Keratinocyte (primary cell): Measurements from ENCODE around the gene DAPK1. TPM values are rescaled to one million over a fixed set of nuclear protein-coding genes. Genes with fewer than 3 reads are reported as not detected.

Experiments used
- DNase-seq: peaks from one replicate; pipeline ENCODE4 v3.0.0-alpha.2; 2011; ENCODE audit warnings: low read depth, missing footprints, low spot score
- FAIRE-seq: peaks from 2 replicates; lab custom pipeline; 2011; peaks lifted over from hg19 to GRCh38; lab: Jason Lieb, UNC
- H2AFZ ChIP-seq: 2 replicates; pipeline ENCODE4 v1.6.0; 2012; ENCODE audit warnings: low read length, control low read depth, inconsistent platforms; ENCODE audit not compliant: control insufficient read depth
- H3K27ac ChIP-seq: 2 replicates; pipeline ENCODE4 v1.5.1; 2011; ENCODE audit warnings: low read length; ENCODE audit not compliant: control insufficient read depth, insufficient read depth
- H3K27me3 ChIP-seq: 3 replicates; pipeline ENCODE4 v1.6.0; 2011; ENCODE audit warnings: low read length; ENCODE audit not compliant: control insufficient read depth, insufficient read depth; ENCODE audit errors: extremely low read depth
- H3K36me3 ChIP-seq, 2 experiments: 2 replicates in 1 of 2; 3 replicates in 1 of 2; pipeline ENCODE4 v1.5.1; 2011; ENCODE audit warnings: low read length in 2 of 2, mild to moderate bottlenecking in 1 of 2; ENCODE audit not compliant: control insufficient read depth in 2 of 2, insufficient read depth in 2 of 2; ENCODE audit errors: extremely low read depth in 1 of 2
- H3K4me1 ChIP-seq: 3 replicates; pipeline ENCODE4 v1.5.1; 2011; ENCODE audit warnings: low read length; ENCODE audit not compliant: control insufficient read depth, insufficient read depth; ENCODE audit errors: extremely low read depth
- H3K4me2 ChIP-seq: 3 replicates; pipeline ENCODE4 v1.6.0; 2011; ENCODE audit warnings: low read depth, low read length; ENCODE audit not compliant: control insufficient read depth, insufficient read depth; ENCODE audit errors: extremely low read depth
- H3K4me3 ChIP-seq, 3 experiments: fragments of 200-600 bp in 1 of 3; sonication (generic) in 1 of 3; 2 replicates in 2 of 3; 3 replicates in 1 of 3; pipeline ENCODE4 v1.5.1; 2011 to 2016; ENCODE audit warnings: low read length in 3 of 3, mild to moderate bottlenecking in 3 of 3, control low read depth in 2 of 3, inconsistent platforms in 1 of 3, low read depth in 1 of 3, mixed read lengths in 1 of 3, mixed run types in 1 of 3, moderate library complexity in 1 of 3; ENCODE audit not compliant: control insufficient read depth in 2 of 3, insufficient read depth in 2 of 3; ENCODE audit errors: extremely low read depth in 1 of 3
- H3K79me2 ChIP-seq: 2 replicates; pipeline ENCODE4 v1.6.0; 2012; ENCODE audit warnings: low read length; ENCODE audit not compliant: control insufficient read depth, insufficient read depth
- H3K9ac ChIP-seq: 3 replicates; pipeline ENCODE4 v1.6.0; 2011; ENCODE audit warnings: low read length; ENCODE audit not compliant: control insufficient read depth, insufficient read depth; ENCODE audit errors: extremely low read depth
- H3K9me1 ChIP-seq: 3 replicates; pipeline ENCODE4 v1.6.0; 2011; ENCODE audit warnings: low read length; ENCODE audit not compliant: control insufficient read depth, insufficient read depth; ENCODE audit errors: extremely low read depth
- H3K9me3 ChIP-seq: 2 replicates; pipeline ENCODE4 v1.5.1; 2012; ENCODE audit warnings: low read depth, low read length; ENCODE audit not compliant: control insufficient read depth
- H4K20me1 ChIP-seq: 3 replicates; pipeline ENCODE4 v1.6.0; 2011; ENCODE audit warnings: low read length; ENCODE audit not compliant: control insufficient read depth, insufficient read depth; ENCODE audit errors: extremely low read depth
- CTCF ChIP-seq, 3 experiments: IDR thresholded peaks in 1 of 3; conservative IDR thresholded peaks in 1 of 3; optimal IDR thresholded peaks in 1 of 3; 2 replicates in 2 of 3; 3 replicates in 1 of 3; pipeline versions ENCODE3 to v1.5.1; 2011; ENCODE audit warnings: low read length in 3 of 3, mild to moderate bottlenecking in 3 of 3, moderate library complexity in 2 of 3, control low read depth in 1 of 3, inconsistent platforms in 1 of 3; ENCODE audit not compliant: insufficient read depth in 2 of 3; ENCODE audit errors: extremely low read depth in 1 of 3
- EZH2 ChIP-seq: IDR thresholded peaks from one replicate; pipeline ENCODE4 v1.6.1; 2012; ENCODE audit warnings: inconsistent platforms, mild to moderate bottlenecking, low read length, moderate library complexity
- dilution Hi-C: fragments of 300-500 bp; cut with MboI; formaldehyde crosslinking; loops from one replicate; pipeline ENCODE4 v1.7.0; 2020; ENCODE audit warnings: low sequenced_read_pairs; ENCODE audit not compliant: extremely low pct_ligation_motif_present
- polyA plus RNA-seq, 5 experiments: library from polyadenylated mRNA; depleted of rRNA in 3 of 5; stranded (reverse) in 3 of 5; stranded (forward) in 1 of 5; unstranded in 1 of 5; fragments of >200 nt; gene quantifications; 1 replicate in 1 of 5; 2 replicates in 3 of 5; 3 replicates in 1 of 5; pipeline versions ENCODE4 v1.2.1 to v1.2.3, GENCODE V29; 2011 to 2012; ENCODE audit warnings: missing spikeins in 2 of 5, low read depth in 1 of 5, low replicate concordance in 1 of 5

The DAPK1 gene
- polyA plus RNA-seq, 1 donor (not counting 4 experiments of a cell fraction or from before 2014, with no cell fraction given): 2.8 TPM

- Histone ChIP-seq H3K79me2 (no peaks in the 10 kb centered on the region), H3K27me3 (no peaks in the 10 kb centered on the region), H3K9me1 (no peaks in the 10 kb centered on the region), H3K4me3 (no peak overlapping the region), H2AFZ (no peak overlapping the region), H3K36me3 (no peaks in the 10 kb centered on the region), H3K4me1 (no peaks in the 10 kb centered on the region), H3K9ac (no peak overlapping the region), H3K9me3 (no peaks in the 10 kb centered on the region), H3K4me2 (no peak overlapping the region), H4K20me1 (no peaks in the 10 kb centered on the region), H3K27ac (no peak overlapping the region)
- dilution Hi-C loops: no loop called here
- no peak for DNase-seq
- FAIRE-seq: no peak
- no peak for TF ChIP-seq EZH2
- no peak for TF ChIP-seq CTCF (optimal IDR thresholded peaks at IDR 0.05 in 1 of 3, IDR thresholded peaks at IDR 0.05 in 1 of 3, conservative IDR thresholded peaks at IDR 0.05 in 1 of 3; ENCODE audit: extremely low read depth in 1 of 3, insufficient read depth in 2 of 3, low read length in 3 of 3)
Measured at GRCh38 chr9:87681271-87682061, 183.8 kb downstream of the DAPK1 start.

- no peak for DNase-seq
- FAIRE-seq: no peak
- Histone ChIP-seq H3K4me1 (no peaks in the 10 kb centered on the region), H3K27me3 (no peaks in the 10 kb centered on the region), H3K9ac (no peak overlapping the region), H2AFZ (no peak overlapping the region), H3K9me3 (no peaks in the 10 kb centered on the region), H4K20me1 (no peaks in the 10 kb centered on the region), H3K9me1 (no peaks in the 10 kb centered on the region), H3K27ac (no peak overlapping the region), H3K36me3 (no peaks in the 10 kb centered on the region), H3K4me2 (no peak overlapping the region), H3K79me2 (no peaks in the 10 kb centered on the region), H3K4me3 (no peak overlapping the region)
- dilution Hi-C loops: no loop called here
- TF ChIP-seq EZH2 (no peak), CTCF (optimal IDR thresholded peaks at IDR 0.05 in 1 of 3, IDR thresholded peaks at IDR 0.05 in 1 of 3, conservative IDR thresholded peaks at IDR 0.05 in 1 of 3; ENCODE audit: extremely low read depth in 1 of 3, insufficient read depth in 2 of 3, low read length in 3 of 3) (no peak)
Measured at GRCh38 chr9:87682085-87682484, 184.4 kb downstream of the DAPK1 start.
